ENCODE measurements around the gene PXDN.

Gene PXDN

GRCh38 chr2:1660656-1661640, 83.4 kb downstream of the PXDN start:
- no peak for DNase-seq

GRCh38 chr2:1659951-1660565, 84.3 kb downstream of the PXDN start:
- no peak for DNase-seq

- DNase-seq, result no peak
Measured at GRCh38 chr2:1658394-1659151, 85.7 kb downstream of the PXDN start.

- DNase-seq, result no peak
Measured at GRCh38 chr2:1656961-1657841, 87.1 kb downstream of the PXDN start.

GRCh38 chr2:1656326-1656960, 87.9 kb downstream of the PXDN start:
- DNase-seq, result no peak

GRCh38 chr2:1655461-1655860, 88.9 kb downstream of the PXDN start:
- no peak for DNase-seq

GRCh38 chr2:1654696-1655374, 89.5 kb downstream of the PXDN start:
- DNase-seq, result no peak

- DNase-seq, result no peak
Measured at GRCh38 chr2:1653956-1654695, 90.2 kb downstream of the PXDN start.

GRCh38 chr2:1652034-1652790, 92.1 kb downstream of the PXDN start:
- no peak for DNase-seq

GRCh38 chr2:1651121-1652033, 92.9 kb downstream of the PXDN start:
- no peak for DNase-seq

GRCh38 chr2:1650085-1650872, 94.0 kb downstream of the PXDN start:
- no peak for DNase-seq

- DNase-seq, result no peak
Measured at GRCh38 chr2:1649103-1650084, 94.9 kb downstream of the PXDN start.

- DNase-seq, result no peak
Measured at GRCh38 chr2:1648241-1649102, 95.8 kb downstream of the PXDN start.

GRCh38 chr2:1647417-1648240, 96.7 kb downstream of the PXDN start:
- no peak for DNase-seq

All from activated effector memory CD4-positive, alpha-beta T cell treated with Interleukin-2 at 50 U/mL for 16 hours (primary cell).